ENCODE measurements around the gene CEPT1.
"Not testable (repeated sequence)": the region's sequence is repeated elsewhere in the genome, so short reads cannot be mapped to it uniquely, and the experiment has no call there.

Gene CEPT1

DNA sequence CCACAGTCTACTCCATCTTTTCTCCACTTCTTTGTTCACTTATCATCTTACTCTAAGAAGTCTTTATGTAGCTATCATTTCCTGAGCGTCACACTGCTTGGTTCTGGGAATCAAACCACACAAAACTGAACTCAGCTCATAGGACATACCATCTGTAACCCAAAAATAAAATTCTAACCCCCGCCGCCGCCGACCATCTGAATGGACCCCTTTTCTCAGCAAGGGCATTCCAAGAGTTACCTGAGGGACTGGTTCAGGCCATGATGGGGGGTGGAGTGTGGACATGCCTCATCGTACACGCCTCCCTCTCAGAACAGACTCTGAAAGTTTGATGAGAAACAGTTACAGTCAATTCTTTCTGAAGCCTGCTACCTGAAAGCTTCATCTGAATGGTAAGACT lies 74.9 kb downstream of the CEPT1 start:
- Histone ChIP-seq H3K27ac (ENCODE audit: low read depth, low read length) (peak overlapping the region; percentile 98), H4K20me1 (ENCODE audit: control insufficient read depth, insufficient read depth, low read depth, low read length) (no peaks in the 10 kb centered on the region), H3K4me3 (ENCODE audit: low read length) (peak overlapping the region; percentile 57), H3K36me3 (ENCODE audit: control insufficient read depth, low read length) (peaks cover 15% of the 10 kb centered on the region), H3K4me1 (ENCODE audit: control insufficient read depth, low read length) (peaks cover 81% of the 10 kb centered on the region), H3K27me3 (ENCODE audit: control insufficient read depth, low read length) (no peaks in the 10 kb centered on the region), H3K4me2 (ENCODE audit: low read length) (peak overlapping the region; percentile 87), H3K9me3 (ENCODE audit: control insufficient read depth, insufficient read depth, low read length) (no peaks in the 10 kb centered on the region), H3K79me2 (ENCODE audit: control insufficient read depth, low read length) (no peaks in the 10 kb centered on the region), H3F3A (ENCODE audit: control insufficient read depth, insufficient read depth) (peaks cover 77% of the 10 kb centered on the region), H3K9me2 (replicated peaks; ENCODE audit: control insufficient read depth, low read length) (no peaks in the 10 kb centered on the region)
- no peak for TF ChIP-seq EZH2phosphoT487 (IDR thresholded peaks at IDR 0.05; ENCODE audit: borderline replicate concordance, low read length)
- TF ChIP-seq, protein P1, sequence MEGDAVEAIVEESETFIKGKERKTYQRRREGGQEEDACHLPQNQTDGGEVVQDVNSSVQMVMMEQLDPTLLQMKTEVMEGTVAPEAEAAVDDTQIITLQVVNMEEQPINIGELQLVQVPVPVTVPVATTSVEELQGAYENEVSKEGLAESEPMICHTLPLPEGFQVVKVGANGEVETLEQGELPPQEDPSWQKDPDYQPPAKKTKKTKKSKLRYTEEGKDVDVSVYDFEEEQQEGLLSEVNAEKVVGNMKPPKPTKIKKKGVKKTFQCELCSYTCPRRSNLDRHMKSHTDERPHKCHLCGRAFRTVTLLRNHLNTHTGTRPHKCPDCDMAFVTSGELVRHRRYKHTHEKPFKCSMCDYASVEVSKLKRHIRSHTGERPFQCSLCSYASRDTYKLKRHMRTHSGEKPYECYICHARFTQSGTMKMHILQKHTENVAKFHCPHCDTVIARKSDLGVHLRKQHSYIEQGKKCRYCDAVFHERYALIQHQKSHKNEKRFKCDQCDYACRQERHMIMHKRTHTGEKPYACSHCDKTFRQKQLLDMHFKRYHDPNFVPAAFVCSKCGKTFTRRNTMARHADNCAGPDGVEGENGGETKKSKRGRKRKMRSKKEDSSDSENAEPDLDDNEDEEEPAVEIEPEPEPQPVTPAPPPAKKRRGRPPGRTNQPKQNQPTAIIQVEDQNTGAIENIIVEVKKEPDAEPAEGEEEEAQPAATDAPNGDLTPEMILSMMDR (IDR thresholded peaks at IDR 0.05; ENCODE audit: low read depth, low read length, poor library complexity, severe bottlenecking): no peak

DNA sequence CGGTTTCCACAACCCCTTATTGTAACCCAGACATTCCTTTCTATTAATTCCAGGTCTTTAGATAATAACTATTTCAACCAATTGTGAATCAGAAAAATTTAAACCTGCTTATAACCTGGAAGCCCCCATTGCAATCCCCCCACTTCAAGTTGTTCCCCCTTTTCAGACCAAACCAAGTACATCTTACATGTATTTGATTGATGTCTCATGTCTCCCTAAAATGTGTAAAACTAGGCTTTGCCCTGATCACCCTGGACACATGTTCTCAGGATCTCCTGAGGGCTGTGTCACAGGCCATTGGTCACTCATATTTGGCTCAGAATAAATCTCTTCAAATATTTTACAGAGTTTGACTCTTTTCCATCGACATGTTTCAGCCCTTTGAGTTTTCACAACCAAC lies 75.3 kb downstream of the CEPT1 start:
- Histone ChIP-seq H3K36me3 (ENCODE audit: control insufficient read depth, low read length) (peaks cover 18% of the 10 kb centered on the region), H3K4me1 (ENCODE audit: control insufficient read depth, low read length) (peaks cover 85% of the 10 kb centered on the region), H3K4me3 (ENCODE audit: low read length) (peak overlapping the region; percentile 57), H3K4me2 (ENCODE audit: low read length) (peak overlapping the region; percentile 87), H3K27ac (ENCODE audit: low read depth, low read length) (peak overlapping the region; percentile 98), H3F3A (ENCODE audit: control insufficient read depth, insufficient read depth) (peaks cover 79% of the 10 kb centered on the region)
- H3K79me2 ChIP-seq (ENCODE audit: control insufficient read depth, low read length); H4K20me1 ChIP-seq (ENCODE audit: control insufficient read depth, insufficient read depth, low read depth, low read length); H3K9me2 ChIP-seq (replicated peaks; ENCODE audit: control insufficient read depth, low read length); H3K27me3 ChIP-seq (ENCODE audit: control insufficient read depth, low read length); H3K9me3 ChIP-seq (ENCODE audit: control insufficient read depth, insufficient read depth, low read length): not testable (repeated sequence)

DNA sequence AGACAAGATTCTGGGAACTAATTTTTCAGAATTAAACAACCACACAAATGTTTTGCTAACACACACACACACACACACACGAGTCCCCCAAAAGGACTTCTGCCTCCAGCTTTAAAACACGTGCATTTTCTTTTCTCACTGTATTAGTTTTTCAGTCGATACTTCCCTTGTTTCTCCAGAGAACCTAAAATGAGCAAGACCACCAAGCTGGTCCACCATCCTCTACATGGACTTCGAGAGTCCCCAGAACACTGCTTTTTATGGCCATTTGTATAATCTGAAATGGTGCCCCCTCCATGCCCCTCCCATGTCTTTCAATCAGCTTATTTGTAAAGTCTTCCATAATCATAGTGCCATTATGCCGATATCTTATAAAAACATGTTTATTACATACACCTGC lies 76.7 kb downstream of the CEPT1 start:
- H3K4me2 ChIP-seq (ENCODE audit: low read length): peak overlapping the region; percentile 87
- peak overlapping the region; percentile 98 for H3K27ac ChIP-seq (ENCODE audit: low read depth, low read length)
- TF ChIP-seq, protein P1 (IDR thresholded peaks at IDR 0.05; ENCODE audit: low read depth, low read length, poor library complexity, severe bottlenecking): no peak
- no peak for TF ChIP-seq EZH2phosphoT487 (IDR thresholded peaks at IDR 0.05; ENCODE audit: borderline replicate concordance, low read length)
- H4K20me1 ChIP-seq (ENCODE audit: control insufficient read depth, insufficient read depth, low read depth, low read length): no peaks in the 10 kb centered on the region
- H3K9me2 ChIP-seq (replicated peaks; ENCODE audit: control insufficient read depth, low read length): no peaks in the 10 kb centered on the region
- H3K36me3 ChIP-seq (ENCODE audit: control insufficient read depth, low read length): peaks cover 20% of the 10 kb centered on the region
- H3K4me3 ChIP-seq (ENCODE audit: low read length): peak overlapping the region; percentile 57
- peaks cover 92% of the 10 kb centered on the region for H3F3A ChIP-seq (ENCODE audit: control insufficient read depth, insufficient read depth)
- no peaks in the 10 kb centered on the region for H3K27me3 ChIP-seq (ENCODE audit: control insufficient read depth, low read length)
- no peaks in the 10 kb centered on the region for H3K9me3 ChIP-seq (ENCODE audit: control insufficient read depth, insufficient read depth, low read length)
- peaks cover 100% of the 10 kb centered on the region for H3K4me1 ChIP-seq (ENCODE audit: control insufficient read depth, low read length)
- no peaks in the 10 kb centered on the region for H3K79me2 ChIP-seq (ENCODE audit: control insufficient read depth, low read length)

DNA sequence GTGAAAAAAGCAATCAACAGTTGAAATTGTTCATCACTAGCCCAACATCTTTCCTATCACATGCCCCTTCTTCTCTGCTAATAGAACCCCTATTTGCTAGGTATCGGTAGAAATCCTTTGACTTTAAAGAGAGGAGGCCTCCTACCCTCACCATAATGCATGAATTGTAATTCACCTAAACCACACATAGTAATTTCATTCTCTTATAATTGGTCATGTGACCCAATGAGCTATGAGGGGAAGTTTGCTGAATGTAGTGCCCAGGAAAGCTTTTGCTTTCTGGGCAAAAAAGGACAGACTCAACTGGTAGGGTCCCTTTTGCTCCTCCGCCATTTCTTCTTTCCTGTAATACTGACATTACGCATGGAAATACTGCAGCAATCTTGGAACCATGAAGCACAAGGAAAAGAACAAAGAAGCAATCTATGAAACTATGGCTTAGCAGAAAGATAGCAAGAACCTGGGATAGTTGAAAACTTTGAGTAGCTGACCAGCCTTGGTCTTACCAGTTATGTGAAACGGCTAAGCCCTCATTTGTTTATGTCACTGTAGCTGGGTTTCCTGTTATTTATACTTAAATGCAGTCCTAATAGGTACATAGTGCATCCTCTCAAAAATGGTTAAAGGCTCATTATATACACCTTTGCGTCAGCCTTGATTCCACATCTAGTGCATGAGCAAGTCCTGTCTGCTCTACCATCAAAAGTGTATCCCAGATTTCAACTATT lies 77.3 kb downstream of the CEPT1 start:
- Histone ChIP-seq H3K27ac (ENCODE audit: low read depth, low read length) (peak overlapping the region; percentile 98), H3K9me2 (replicated peaks; ENCODE audit: control insufficient read depth, low read length) (no peaks in the 10 kb centered on the region), H3K79me2 (ENCODE audit: control insufficient read depth, low read length) (no peaks in the 10 kb centered on the region), H3K9me3 (ENCODE audit: control insufficient read depth, insufficient read depth, low read length) (no peaks in the 10 kb centered on the region), H3K4me3 (ENCODE audit: low read length) (peak overlapping the region; percentile 57), H3K36me3 (ENCODE audit: control insufficient read depth, low read length) (peaks cover 20% of the 10 kb centered on the region), H4K20me1 (ENCODE audit: control insufficient read depth, insufficient read depth, low read depth, low read length) (no peaks in the 10 kb centered on the region), H3K27me3 (ENCODE audit: control insufficient read depth, low read length) (no peaks in the 10 kb centered on the region), H3K4me1 (ENCODE audit: control insufficient read depth, low read length) (peaks cover 100% of the 10 kb centered on the region), H3F3A (ENCODE audit: control insufficient read depth, insufficient read depth) (peaks cover 91% of the 10 kb centered on the region), H3K4me2 (ENCODE audit: low read length) (peak overlapping the region; percentile 87)
- TF ChIP-seq, protein P1 (IDR thresholded peaks at IDR 0.05; ENCODE audit: low read depth, low read length, poor library complexity, severe bottlenecking): no peak
- no peak for TF ChIP-seq EZH2phosphoT487 (IDR thresholded peaks at IDR 0.05; ENCODE audit: borderline replicate concordance, low read length)
